ENCODE data around the gene CAPZA1. TPM values are rescaled to one million over a fixed set of nuclear protein-coding genes. Genes with fewer than 3 reads are reported as not detected.

CAPZA1 gene
- total and polyA plus RNA-seq, 12 donors: 60.1 to 178 (median 94.0) TPM

DNA sequence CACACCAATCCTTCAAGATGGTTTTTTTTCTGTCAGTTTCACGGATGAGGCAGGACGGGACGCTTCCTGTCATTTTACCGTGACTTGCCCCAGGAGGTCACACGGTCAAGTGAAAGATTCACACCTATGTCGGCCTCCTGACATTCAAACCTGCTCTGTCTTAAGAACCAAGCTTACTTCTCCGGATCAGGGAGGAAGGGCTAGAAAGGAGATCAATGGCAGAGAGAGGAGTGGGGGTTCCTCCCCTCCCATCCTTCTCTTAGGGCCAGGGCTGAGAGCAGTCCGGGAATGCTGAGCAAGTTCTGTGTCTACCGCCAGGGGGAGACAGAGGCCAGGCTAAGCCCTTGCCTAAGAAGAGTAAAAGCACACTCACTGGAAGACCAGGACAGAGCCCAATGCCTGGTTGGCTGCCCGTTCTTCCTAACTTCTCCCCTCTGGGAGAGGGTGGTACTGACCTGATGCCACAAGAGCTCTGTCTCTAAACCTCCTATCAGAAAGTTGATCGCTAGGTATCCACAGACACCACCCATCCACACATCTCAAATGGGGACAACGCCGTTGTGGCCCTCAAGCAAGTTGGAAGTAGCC, 96.6 kb downstream of the CAPZA1 start:
- 1 to 17% (median 16%) methylated on average over 11 to 13 of the region's 13 CpGs for WGBS, 4 donors
- peak; percentile 87 to 96 (median 89) for DNase-seq

DNA sequence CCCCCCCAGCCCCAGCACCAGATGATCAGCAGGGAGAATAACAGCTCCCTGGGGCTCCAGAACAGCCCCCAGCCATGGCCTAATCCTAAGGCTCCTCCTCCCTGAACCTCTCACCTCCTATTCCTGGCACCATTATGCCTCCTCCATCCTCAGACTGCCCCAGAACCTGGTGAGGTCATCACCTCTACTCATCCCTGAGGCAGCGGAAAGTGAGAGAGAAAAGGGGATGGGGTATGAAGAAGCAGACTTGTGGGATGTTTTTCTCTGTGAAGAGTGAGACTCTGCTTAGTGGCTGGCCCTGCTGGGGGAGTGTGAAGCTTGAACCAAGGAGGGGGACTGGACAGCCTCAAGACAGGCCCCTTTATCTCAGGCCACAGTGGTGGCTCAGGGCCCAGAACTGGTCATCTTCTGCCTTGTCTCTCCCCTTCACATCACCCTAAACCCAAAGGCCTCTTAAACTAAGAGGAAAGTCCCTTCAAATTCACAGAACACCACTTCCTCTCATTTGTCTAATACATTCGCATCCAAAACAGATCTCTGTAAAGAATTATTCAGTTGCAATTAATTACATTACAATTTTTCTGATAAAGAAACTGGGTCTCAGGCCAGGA, 97.7 kb downstream of the CAPZA1 start:
- 73 to 79% (median 77%) methylated on average over 2 of the region's 2 CpGs for WGBS, 4 donors
- Histone ChIP-seq H3K36me3 (replicated peaks in 1 of 2) (no peaks in the 10 kb centered on the region), H3K4me3 (no peak overlapping the region), H3K9me3 (replicated peaks in 1 of 3) (no peaks in the 10 kb centered on the region), H3K27me3 (no peaks in the 10 kb centered on the region), H3K27ac (no peak overlapping the region), H3K4me1 (replicated peaks in 1 of 2) (peaks cover 19 to 24% of the 10 kb centered on the region in 2 donors)
- peak in 1 of 7 donors; percentile 22 for DNase-seq
- intact Hi-C loops (cut with DNase I): loop anchor here in 1 of 2 donors (10.0 kb wide), 1 partner anchor 327 kb away; no protein-coding TSS in a partner anchor
- TF ChIP-seq, protein P1, sequence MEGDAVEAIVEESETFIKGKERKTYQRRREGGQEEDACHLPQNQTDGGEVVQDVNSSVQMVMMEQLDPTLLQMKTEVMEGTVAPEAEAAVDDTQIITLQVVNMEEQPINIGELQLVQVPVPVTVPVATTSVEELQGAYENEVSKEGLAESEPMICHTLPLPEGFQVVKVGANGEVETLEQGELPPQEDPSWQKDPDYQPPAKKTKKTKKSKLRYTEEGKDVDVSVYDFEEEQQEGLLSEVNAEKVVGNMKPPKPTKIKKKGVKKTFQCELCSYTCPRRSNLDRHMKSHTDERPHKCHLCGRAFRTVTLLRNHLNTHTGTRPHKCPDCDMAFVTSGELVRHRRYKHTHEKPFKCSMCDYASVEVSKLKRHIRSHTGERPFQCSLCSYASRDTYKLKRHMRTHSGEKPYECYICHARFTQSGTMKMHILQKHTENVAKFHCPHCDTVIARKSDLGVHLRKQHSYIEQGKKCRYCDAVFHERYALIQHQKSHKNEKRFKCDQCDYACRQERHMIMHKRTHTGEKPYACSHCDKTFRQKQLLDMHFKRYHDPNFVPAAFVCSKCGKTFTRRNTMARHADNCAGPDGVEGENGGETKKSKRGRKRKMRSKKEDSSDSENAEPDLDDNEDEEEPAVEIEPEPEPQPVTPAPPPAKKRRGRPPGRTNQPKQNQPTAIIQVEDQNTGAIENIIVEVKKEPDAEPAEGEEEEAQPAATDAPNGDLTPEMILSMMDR (IDR thresholded peaks at IDR 0.05): no peak
- no peak for TF ChIP-seq POLR2A (IDR thresholded peaks at IDR 0.05)

More for the DNA sequence above, 96.6 kb downstream of the CAPZA1 start:
- Histone ChIP-seq H3K27ac (peak overlapping the region in 2 of 5 donors; percentile 49 to 70), H3K36me3 (replicated peaks in 1 of 2) (no peaks in the 10 kb centered on the region), H3K27me3 (no peaks in the 10 kb centered on the region), H3K4me3 (peak overlapping the region in 2 of 4 donors; percentile 34 to 68), H3K9me3 (replicated peaks in 1 of 3) (no peaks in the 10 kb centered on the region), H3K4me1 (replicated peaks in 1 of 2) (peaks cover 19 to 24% of the 10 kb centered on the region in 2 donors)
- TF ChIP-seq POLR2A (IDR thresholded peaks at IDR 0.05): no peak
- TF ChIP-seq, protein P1 (IDR thresholded peaks at IDR 0.05): peak; percentile 88 to 98 (median 97)
- intact Hi-C loops (cut with DNase I): loop anchor here in 1 of 2 donors (10.0 kb wide), 1 partner anchor 329 kb away; no protein-coding TSS in a partner anchor

GRCh38 chr1:112718691-112719418, 99.2 kb downstream of the CAPZA1 start:
- Histone ChIP-seq H3K36me3 (replicated peaks in 1 of 2) (no peaks in the 10 kb centered on the region), H3K4me1 (replicated peaks in 1 of 2) (peaks cover 19 to 27% of the 10 kb centered on the region in 2 donors), H3K9me3 (replicated peaks in 1 of 3) (no peaks in the 10 kb centered on the region), H3K4me3 (peak overlapping the region in 1 of 4 donors; percentile 31), H3K27me3 (no peaks in the 10 kb centered on the region), H3K27ac (no peak overlapping the region)
- 15 to 27% (median 16%) methylated on average over 11 to 44 of the region's 44 CpGs for WGBS, 4 donors
- TF ChIP-seq, protein P1 (IDR thresholded peaks at IDR 0.05): peak; percentile 55 to 89 (median 78)
- TF ChIP-seq POLR2A (IDR thresholded peaks at IDR 0.05): no peak
- intact Hi-C loops (cut with DNase I): loop anchor here (2.0 to 10.0 kb wide), 3 partner anchors 84 to 326 kb away; no protein-coding TSS in a partner anchor
- DNase-seq: peak; percentile 82 to 90 (median 86)

- H3K4me3 ChIP-seq: no peak overlapping the region
- no peak for DNase-seq
- TF ChIP-seq POLR2A (IDR thresholded peaks at IDR 0.05): no peak
- TF ChIP-seq, protein P1 (IDR thresholded peaks at IDR 0.05): no peak
- intact Hi-C loops (cut with DNase I): loop anchor here (2.0 to 10.0 kb wide), 3 partner anchors 83 to 325 kb away; no protein-coding TSS in a partner anchor
- no peak overlapping the region for H3K27ac ChIP-seq
- 75 to 94% (median 88%) methylated on average over 2 of the region's 2 CpGs for WGBS, 4 donors
- peaks cover 11 to 18% of the 10 kb centered on the region in 2 donors for H3K4me1 ChIP-seq (replicated peaks in 1 of 2)
- no peaks in the 10 kb centered on the region for H3K36me3 ChIP-seq (replicated peaks in 1 of 2)
- no peaks in the 10 kb centered on the region for H3K27me3 ChIP-seq
- H3K9me3 ChIP-seq (replicated peaks in 1 of 3): no peaks in the 10 kb centered on the region
These were observed 100.1 kb downstream of the CAPZA1 start for GRCh38 chr1:112719706-112720105.

Measured in adrenal gland (tissue), 12 donors.